Gastrocnemius medialis (tissue), 4 donors: ENCODE measurements around the gene SUGP2. TPM values are rescaled to one million over a fixed set of nuclear protein-coding genes. Genes with fewer than 3 reads are reported as not detected.

Source experiments
- ATAC-seq, 2 donors: fragments of 150-250 bp; one replicate each; pipeline ENCODE4 v1.9.1; 2016
- DNase-seq, 2 donors: peaks; one replicate each; pipeline ENCODE4 v3.0.0-alpha.2; 2019
- H3K27ac ChIP-seq, 4 donors: fragments of 200-600 bp; sonication (generic); 1 replicate in 1 of 4; 2 replicates in 3 of 4; pipeline ENCODE4 v1.5.1; 2016 to 2018; ENCODE audit warnings: mild to moderate bottlenecking in 2 of 4, moderate library complexity in 1 of 4
- H3K27me3 ChIP-seq, 3 donors: fragments of 200-600 bp; sonication (generic) in 2 of 3; 1 replicate in 1 of 3; 2 replicates in 2 of 3; pipeline versions ENCODE4 v1.5.1 to v1.6.0; 2016 to 2019; ENCODE audit warnings: mild to moderate bottlenecking in 1 of 3, moderate library complexity in 1 of 3
- H3K36me3 ChIP-seq, 2 donors: fragments of 200-600 bp; sonication (generic) in 1 of 2; one replicate each; pipeline ENCODE4 v1.5.1; 2017 to 2018
- H3K4me1 ChIP-seq, 2 donors: fragments of 200-600 bp; sonication (generic) in 1 of 2; one replicate each; pipeline ENCODE4 v1.5.1; 2016 to 2017; ENCODE audit warnings: mild to moderate bottlenecking in 2 of 2
- H3K4me3 ChIP-seq, 4 donors: fragments of 200-600 bp; sonication (generic) in 3 of 4; 1 replicate in 1 of 4; 2 replicates in 3 of 4; pipeline ENCODE4 v1.5.1; 2016 to 2019; ENCODE audit warnings: mild to moderate bottlenecking in 2 of 4
- H3K9me3 ChIP-seq, 3 donors: fragments of 200-600 bp; sonication (generic) in 2 of 3; 1 replicate in 1 of 3; 2 replicates in 2 of 3; pipeline ENCODE4 v1.5.1; 2016 to 2019
- POLR2A ChIP-seq, 2 donors: fragments of 450-650 bp; IDR thresholded peaks; one replicate each; pipeline ENCODE4 v1.6.1; 2017; ENCODE audit warnings: antibody characterized with exemption in 2 of 2, mild to moderate bottlenecking in 2 of 2, moderate library complexity in 2 of 2
- in situ Hi-C, 4 donors: fragments of 200-750 bp; cut with MboI; loops; one replicate each; pipeline versions ENCODE4 v1.15.0 to v1.8.0; 2017; ENCODE audit warnings: low sequenced_read_pairs in 4 of 4
- intact Hi-C: fragments of 100-400 bp; cut with DNase I; formaldehyde crosslinking; loops from one replicate; pipeline ENCODE4 v1.15.1; 2023; ENCODE audit warnings: low total_unique reads
- total RNA-seq, 4 donors: library from RNA; depleted of rRNA; stranded (reverse); fragments of >200 nt; gene quantifications; one replicate each; pipeline versions ENCODE4 v1.1.0 to v1.2.3, GENCODE V29; 2016
- TF ChIP-seq, protein P1 (sequence below), 5 experiments: fragments of 450-650 bp in 3 of 5; fragments of 200-600 bp in 2 of 5; sonication (generic) in 2 of 5; IDR thresholded peaks in 4 of 5; conservative IDR thresholded peaks in 1 of 5; 1 replicate in 4 of 5; 2 replicates in 1 of 5; pipeline ENCODE4 v1.5.1; 2016 to 2019; ENCODE audit warnings: antibody characterized with exemption in 5 of 5, mild to moderate bottlenecking in 3 of 5, moderate library complexity in 3 of 5

The SUGP2 gene
- total RNA-seq, 4 donors from 2014 or later = 24.6 to 38.2 (median 32.8) TPM

- no peaks in the 10 kb centered on the region for H3K9me3 ChIP-seq
- peaks cover 7 to 43% of the 10 kb centered on the region in 2 donors for H3K4me1 ChIP-seq
- H3K4me3 ChIP-seq = no peak overlapping the region
- no peaks in the 10 kb centered on the region for H3K27me3 ChIP-seq
- no peak for ATAC-seq
- intact Hi-C loops (no loop called here), in situ Hi-C loops (no loop called here)
- TF ChIP-seq POLR2A (IDR thresholded peaks at IDR 0.05) = no peak
- no peak overlapping the region for H3K27ac ChIP-seq
- DNase-seq = no peak
- H3K36me3 ChIP-seq = no peaks in the 10 kb centered on the region
Measured at GRCh38 chr19:19077103-19077502, 43.8 kb upstream of the SUGP2 start.

DNA sequence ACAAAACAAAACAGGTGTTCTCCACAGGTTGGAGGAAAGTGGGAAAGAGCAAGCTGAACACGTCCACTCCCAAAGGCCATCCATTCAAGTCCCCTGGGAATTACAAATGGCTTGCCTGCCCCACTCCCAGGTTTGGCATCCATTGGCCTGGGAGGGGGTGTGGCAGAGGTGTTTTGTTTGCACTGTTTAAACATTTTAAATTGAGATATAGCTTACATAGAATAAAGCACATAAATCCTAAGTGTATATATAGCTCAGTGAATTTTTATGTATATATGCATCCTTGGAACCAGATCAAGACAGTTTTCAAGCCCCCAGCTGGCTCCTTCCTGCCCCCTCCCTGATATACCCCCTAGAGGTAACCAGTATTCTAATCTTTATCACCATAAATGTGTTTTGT, 43.2 kb upstream of the SUGP2 start:
- Histone ChIP-seq H3K27ac (no peak overlapping the region), H3K36me3 (no peaks in the 10 kb centered on the region), H3K27me3 (no peaks in the 10 kb centered on the region), H3K9me3 (no peaks in the 10 kb centered on the region), H3K4me1 (peaks cover 6 to 37% of the 10 kb centered on the region in 2 donors), H3K4me3 (no peak overlapping the region)
- no peak for ATAC-seq
- TF ChIP-seq POLR2A (IDR thresholded peaks at IDR 0.05) = no peak
- TF ChIP-seq, protein P1, sequence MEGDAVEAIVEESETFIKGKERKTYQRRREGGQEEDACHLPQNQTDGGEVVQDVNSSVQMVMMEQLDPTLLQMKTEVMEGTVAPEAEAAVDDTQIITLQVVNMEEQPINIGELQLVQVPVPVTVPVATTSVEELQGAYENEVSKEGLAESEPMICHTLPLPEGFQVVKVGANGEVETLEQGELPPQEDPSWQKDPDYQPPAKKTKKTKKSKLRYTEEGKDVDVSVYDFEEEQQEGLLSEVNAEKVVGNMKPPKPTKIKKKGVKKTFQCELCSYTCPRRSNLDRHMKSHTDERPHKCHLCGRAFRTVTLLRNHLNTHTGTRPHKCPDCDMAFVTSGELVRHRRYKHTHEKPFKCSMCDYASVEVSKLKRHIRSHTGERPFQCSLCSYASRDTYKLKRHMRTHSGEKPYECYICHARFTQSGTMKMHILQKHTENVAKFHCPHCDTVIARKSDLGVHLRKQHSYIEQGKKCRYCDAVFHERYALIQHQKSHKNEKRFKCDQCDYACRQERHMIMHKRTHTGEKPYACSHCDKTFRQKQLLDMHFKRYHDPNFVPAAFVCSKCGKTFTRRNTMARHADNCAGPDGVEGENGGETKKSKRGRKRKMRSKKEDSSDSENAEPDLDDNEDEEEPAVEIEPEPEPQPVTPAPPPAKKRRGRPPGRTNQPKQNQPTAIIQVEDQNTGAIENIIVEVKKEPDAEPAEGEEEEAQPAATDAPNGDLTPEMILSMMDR (IDR thresholded peaks at IDR 0.05 in 4 of 5, conservative IDR thresholded peaks at IDR 0.05 in 1 of 5) = no peak
- intact Hi-C loops (no loop called here), in situ Hi-C loops (no loop called here)
- no peak for DNase-seq

DNA sequence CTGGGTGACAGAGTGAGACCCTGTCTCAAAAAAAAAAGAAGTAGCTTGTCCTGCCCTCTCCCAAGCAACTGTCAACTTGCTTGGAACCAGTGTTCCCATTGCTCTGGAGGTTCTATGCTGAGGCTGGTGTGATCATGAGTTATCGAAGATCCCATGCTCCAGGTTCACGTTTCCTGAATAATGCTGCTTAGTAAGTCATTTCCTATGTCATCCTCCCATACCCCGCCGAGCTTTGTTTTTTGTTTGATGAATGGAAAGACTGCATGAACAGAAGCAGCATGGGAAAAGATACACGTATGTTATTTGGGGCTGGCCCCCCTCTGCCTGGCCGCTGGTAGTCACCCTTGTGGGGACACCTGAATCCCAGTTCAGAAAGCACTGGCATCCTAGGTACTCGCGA, 41.8 kb upstream of the SUGP2 start:
- TF ChIP-seq, protein P1 (IDR thresholded peaks at IDR 0.05 in 4 of 5, conservative IDR thresholded peaks at IDR 0.05 in 1 of 5) = no peak
- no peak for TF ChIP-seq POLR2A (IDR thresholded peaks at IDR 0.05)
- no peaks in the 10 kb centered on the region for H3K9me3 ChIP-seq
- no peaks in the 10 kb centered on the region for H3K27me3 ChIP-seq
- ATAC-seq (no peak), DNase-seq (no peak)
- H3K36me3 ChIP-seq = no peaks in the 10 kb centered on the region
- no peak overlapping the region for H3K4me3 ChIP-seq
- intact Hi-C loops (no loop called here), in situ Hi-C loops (no loop called here)
- H3K4me1 ChIP-seq = peaks cover 6 to 33% of the 10 kb centered on the region in 2 donors
- H3K27ac ChIP-seq = no peak overlapping the region

GRCh38 chr19:19074196-19074882, 41.0 kb upstream of the SUGP2 start:
- intact Hi-C loops = no loop called here
- DNase-seq = no peak

GRCh38 chr19:19071897-19072296, 38.6 kb upstream of the SUGP2 start:
- in situ Hi-C loops = no loop called here
- Histone ChIP-seq H3K4me1 (peaks cover 34 to 64% of the 10 kb centered on the region in 2 donors), H3K36me3 (no peaks in the 10 kb centered on the region), H3K4me3 (no peak overlapping the region), H3K9me3 (no peaks in the 10 kb centered on the region), H3K27ac (peak overlapping the region; percentile 26 to 96 (median 94)), H3K27me3 (no peaks in the 10 kb centered on the region)
- no peak for ATAC-seq
- TF ChIP-seq, protein P1 (IDR thresholded peaks at IDR 0.05 in 4 of 5, conservative IDR thresholded peaks at IDR 0.05 in 1 of 5) = no peak
- TF ChIP-seq POLR2A (IDR thresholded peaks at IDR 0.05) = no peak
- no peak for DNase-seq
- intact Hi-C loops = no loop called here

More at GRCh38 chr19:19074196-19074882, 41.0 kb upstream of the SUGP2 start:
- Histone ChIP-seq H3K36me3 (no peaks in the 10 kb centered on the region), H3K27ac (peak overlapping the region in 1 of 4 donors; percentile 62), H3K27me3 (no peaks in the 10 kb centered on the region), H3K4me1 (peaks cover 10 to 39% of the 10 kb centered on the region in 2 donors), H3K4me3 (no peak overlapping the region), H3K9me3 (no peaks in the 10 kb centered on the region)
- in situ Hi-C loops = no loop called here
- no peak for TF ChIP-seq POLR2A (IDR thresholded peaks at IDR 0.05)
- TF ChIP-seq, protein P1 (IDR thresholded peaks at IDR 0.05 in 4 of 5, conservative IDR thresholded peaks at IDR 0.05 in 1 of 5) = no peak
- ATAC-seq = no peak
